Measurements from ENCODE around the gene PACS1. TPM values are rescaled to one million over a fixed set of nuclear protein-coding genes. Genes with fewer than 3 reads are reported as not detected.

The PACS1 gene
- total RNA-seq, 1 donor from 2014 or later: 41.7 TPM

DNA sequence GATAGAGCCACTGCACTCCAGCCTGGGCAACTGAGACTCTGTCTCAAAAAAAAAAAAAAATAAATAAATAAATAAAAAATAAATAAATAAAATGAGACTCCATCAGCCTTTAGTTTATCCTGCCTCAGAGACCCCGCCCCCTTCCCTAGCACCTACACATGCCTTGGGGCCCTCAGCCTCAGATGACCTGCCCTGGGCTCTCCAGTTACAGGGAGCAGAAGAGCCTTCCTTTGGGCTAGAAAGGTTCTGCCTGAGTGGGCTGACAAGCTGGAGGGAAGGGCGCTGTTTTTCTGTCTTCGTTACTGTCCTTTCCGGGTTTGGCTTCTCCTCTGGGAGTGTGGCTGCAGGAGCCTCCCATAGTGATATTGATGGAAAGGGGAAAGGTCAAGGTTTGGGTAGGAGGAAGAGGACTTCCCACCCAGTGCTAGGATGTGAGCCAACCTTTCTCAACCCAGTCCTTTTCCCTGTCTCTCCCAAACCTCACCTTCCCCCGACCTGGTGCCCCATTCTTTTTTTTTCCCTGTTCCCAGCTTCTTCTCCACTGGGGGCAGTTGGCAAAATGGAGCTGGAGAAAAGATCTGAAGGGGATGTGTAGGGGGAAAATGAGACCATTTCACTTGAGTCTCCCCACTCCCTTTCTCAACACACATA, 19.4 kb upstream of the PACS1 start:
- no peak for ATAC-seq

DNA sequence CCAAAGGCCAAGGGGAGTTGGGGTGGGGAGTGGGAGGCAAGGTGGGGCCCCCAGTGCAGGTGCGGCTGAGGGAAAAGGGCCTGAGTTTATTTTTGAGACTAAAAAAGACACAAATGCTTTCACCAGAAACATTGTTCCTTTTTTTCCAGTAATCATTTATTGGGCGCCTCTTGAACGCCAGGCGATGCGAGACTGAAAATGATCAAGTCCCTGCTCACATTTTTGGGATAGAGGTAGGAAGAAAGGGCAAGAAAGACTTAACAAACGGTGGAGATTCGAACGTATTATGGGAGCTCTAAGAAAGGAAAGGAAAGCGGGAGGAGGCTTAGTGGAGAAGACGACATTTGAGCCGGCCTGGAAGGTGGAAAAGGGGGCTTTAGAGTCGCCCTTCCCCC, 18.7 kb upstream of the PACS1 start:
- no peak for ATAC-seq

DNA sequence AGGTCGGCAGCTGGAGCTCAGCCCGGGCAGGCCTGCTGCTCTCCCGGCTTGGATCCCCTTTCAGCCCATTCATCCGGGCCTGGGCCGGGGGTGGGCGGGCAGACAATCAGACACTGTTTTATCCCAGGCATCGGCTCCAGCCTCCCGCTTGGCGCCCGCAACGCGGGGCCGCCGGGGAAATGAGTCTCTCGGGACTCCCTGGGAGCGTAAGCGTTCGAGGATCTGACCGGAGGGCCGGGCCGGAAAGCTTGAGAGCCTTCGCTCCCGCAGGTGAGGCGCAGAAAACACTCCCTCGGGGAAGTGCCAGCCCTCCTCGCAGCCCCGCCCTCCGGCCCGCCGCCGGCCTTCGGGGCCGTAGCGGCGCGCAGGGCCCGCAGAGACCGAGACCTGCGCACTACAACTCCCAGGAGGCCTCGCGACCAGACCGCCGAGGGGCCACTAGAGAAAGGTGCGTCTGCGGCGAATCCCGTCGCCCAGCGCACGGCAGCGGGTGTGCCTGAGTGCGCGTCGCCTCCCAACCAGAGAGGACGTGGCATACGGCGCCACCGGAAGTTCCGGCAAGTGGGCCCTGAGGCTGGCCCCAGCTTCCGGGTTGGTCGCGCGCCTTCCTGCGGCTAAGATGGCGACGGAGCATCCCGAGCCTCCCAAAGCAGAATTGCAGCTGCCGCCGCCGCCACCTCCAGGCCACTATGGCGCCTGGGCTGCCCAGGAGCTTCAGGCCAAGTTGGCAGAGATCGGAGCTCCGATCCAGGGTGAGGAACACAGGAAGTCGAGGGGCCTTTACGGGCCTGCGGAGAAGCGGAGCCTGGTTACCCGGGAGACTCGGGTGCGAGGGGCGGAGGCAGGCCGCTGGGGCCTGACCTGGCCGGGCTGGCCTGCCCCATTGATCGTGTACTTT, 18.1 kb upstream of the PACS1 start, which contains the start of gene SF3B2:
SF3B2 (plus strand) TSS at position 599 of the 898 bp plus-strand sequence; CDS start at position 620, 21 bp downstream.
- ATAC-seq: peak; percentile 98

DNA sequence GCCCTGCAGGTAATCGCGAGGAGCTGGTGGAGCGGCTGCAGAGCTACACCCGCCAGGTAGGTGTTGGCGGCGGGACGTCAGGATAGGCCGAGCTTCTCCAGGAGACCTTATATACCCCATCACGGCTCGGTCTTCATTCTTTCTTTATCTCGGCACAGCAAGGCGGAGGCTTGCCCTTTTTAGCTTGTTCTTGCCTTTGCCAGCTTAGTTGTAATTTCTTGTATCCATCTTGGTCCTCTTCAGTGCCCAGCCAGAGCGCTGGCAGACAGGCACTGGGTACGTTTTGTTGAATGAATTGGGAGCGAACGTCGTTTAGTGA, 17.4 kb upstream of the PACS1 start:
- no peak for ATAC-seq

DNA sequence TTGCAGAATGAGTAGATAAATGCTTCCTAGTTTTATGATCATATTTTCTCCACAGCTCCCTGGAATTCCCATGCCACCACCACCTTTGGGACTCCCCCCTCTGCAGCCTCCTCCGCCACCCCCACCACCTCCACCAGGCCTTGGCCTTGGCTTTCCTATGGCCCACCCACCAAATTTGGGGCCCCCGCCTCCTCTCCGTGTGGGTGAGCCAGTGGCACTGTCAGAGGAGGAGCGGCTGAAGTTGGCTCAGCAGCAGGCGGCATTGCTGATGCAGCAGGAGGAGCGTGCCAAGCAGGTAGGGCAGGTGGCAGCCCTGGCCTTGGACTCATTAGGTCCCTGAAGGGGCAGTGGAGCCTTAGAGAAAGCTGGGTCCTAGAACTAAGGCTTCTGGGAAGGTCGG, 15.1 kb upstream of the PACS1 start:
- ATAC-seq: no peak

DNA sequence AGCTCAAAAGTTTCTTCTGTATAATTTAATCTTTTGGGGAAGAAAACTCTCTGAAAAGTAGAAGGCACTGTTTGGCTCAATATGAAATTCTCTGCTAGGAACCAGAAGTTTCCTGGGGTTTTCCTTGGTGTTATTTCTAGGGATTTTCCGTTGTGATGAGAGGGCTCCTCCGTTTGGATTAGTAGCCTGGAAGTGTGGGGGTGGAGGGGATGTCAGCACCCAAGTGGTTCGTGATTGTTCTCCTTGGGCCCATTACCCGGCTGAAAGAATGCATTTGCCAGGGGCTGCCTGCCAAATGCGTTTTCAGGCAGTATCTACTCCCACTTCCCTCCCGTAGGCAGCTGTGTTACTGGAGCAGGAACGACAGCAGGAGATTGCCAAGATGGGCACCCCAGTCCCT, 13.6 kb upstream of the PACS1 start:
- ATAC-seq: no peak

DNA sequence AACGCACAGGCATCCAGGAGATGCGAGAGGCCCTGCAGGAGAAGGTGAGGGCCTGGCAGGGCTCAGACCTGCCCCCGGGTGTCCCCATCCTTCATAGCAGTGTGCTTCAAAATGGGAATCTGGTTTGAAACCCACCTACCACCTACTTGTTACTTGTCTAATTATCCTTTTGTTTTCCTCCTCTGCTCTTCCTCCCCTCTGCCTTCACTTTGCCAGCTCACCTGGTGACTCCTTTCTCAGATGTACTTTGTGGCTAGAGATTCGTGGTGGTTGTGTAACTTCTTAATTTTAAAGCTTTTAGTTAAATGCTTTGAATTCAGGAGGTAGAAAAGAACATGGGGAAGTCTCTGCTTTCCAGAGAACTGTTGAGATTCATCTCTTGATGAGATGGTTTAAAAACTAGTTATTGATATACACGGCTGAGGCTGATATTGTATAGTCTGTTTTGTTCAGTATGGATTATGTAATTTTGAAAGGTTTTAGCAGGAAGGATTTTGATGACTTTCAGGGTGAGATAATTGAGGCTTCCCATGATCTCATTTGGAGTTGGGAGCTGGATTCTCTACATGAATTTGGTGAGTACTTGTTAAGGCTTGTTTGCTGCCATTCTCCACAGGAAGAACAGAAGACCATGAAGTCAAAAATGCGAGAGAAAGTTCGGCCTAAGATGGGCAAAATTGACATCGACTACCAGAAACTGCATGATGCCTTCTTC, 9.9 kb upstream of the PACS1 start:
- ATAC-seq: no peak

DNA sequence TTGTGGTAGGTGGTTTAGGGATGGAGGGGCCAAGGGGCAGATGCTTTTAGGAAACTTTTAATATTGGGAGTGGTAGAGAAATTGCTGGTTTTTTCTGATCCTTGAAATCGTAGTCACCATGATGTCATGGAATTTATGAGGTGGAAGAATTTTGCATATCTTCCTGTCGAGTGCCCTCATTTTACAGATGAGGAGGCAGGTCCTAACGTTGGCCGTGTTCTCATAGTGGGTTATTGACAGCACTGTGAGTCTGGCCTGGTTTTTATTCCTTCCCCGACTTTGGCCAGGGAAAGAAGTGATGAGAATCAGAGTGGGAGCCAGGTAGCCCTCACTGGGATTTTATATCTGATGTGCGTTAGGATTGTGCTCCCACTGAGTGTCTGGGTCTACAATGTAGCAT, 8.8 kb upstream of the PACS1 start:
- ATAC-seq: no peak

DNA sequence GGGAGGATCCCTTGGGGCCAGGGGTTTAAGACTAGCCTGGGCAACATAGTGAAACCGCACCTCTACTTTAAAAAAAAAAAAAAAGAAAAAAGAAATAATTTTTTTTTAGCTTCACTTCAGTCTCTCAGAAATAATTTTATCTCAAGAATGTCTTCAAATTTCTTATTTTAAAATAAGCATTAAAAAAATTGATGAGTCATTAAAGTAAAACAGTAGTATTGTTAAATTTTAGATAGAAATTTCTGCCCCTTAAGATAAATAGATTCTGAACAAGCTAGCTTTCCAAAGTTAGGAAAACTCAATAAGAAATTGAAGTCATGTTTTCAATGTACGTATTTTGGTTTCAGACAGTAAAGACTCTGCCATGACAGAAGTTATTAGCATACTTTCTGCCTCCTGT, 7.7 kb upstream of the PACS1 start:
- no peak for ATAC-seq

DNA sequence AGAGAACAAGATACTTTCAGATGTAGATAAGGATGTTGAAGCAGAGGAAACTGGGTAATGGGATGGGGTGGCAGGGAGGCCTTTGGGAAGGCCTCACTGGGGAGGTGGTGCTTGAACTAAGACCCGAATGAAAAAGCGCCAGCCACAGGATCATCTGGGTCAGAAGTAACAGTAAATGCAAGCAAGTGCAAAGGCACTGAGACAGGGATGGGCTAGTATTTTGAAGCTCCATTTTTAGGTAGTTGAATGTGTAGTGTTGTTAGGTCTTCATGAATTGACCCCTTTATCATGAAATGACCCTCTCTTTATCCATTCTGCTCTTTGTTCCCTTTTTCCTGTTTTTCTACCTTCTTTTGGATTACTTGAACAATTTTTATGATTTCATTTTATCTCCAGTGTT, 6.2 kb upstream of the PACS1 start:
- no peak for ATAC-seq

DNA sequence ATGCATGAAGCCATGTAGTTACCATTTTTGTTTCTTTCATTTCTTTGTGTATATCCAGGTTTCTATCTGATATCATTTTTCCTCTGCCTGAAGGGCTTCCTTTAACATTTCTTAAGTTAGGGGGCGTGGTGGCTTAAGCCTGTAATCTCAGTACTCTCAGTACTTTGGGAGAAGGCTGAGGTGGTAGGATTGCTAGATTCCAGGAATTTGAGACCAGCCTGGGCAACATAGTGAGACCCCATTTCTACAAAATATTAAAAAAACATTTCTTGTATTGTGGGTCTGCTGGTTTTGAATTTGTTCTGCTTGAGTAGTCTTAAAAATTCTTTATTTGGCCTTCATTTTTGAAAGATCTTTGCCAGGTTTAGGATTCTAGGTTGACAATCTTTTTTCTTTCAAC, 5.5 kb upstream of the PACS1 start:
- no peak for ATAC-seq

DNA sequence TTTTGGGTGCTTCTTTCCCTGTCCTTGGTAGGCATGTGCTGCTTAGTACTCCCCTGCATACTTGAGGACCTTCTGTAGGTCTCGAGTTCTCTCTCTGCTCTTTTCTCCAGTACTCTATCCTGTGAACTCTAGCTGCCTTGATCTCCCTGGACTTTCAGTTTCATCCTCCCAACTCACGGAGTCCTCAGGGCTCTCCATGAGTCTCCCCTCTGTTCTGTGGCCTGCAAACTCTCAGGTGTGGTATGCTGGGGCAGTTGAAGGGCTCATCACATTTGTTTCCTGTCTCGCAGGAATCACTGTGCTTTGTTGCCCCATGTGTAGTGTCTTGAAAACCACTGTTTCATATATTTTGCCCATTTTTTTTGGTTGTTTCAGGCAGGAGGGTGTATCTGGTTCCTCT, 3.3 kb upstream of the PACS1 start:
- no peak for ATAC-seq

DNA sequence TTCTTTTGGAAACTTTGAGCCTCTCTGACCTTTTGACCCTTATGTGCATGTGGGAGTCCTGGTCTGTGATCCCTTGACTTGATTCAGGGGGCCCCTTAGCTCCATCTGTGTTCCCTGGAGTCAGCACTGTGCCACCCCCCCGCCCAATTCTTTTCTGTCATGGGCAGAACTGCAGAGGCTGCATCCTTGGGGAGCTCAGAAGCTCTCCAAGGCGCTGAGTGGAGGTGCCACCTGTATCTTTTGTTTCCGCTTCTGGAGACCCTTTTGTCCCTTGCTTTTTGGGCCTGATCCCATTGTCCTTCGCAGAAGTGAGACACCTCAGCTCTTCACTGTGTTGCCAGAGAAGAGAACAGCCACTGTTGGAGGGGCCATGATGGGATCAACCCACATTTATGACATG, 2.4 kb upstream of the PACS1 start:
- no peak for ATAC-seq

DNA sequence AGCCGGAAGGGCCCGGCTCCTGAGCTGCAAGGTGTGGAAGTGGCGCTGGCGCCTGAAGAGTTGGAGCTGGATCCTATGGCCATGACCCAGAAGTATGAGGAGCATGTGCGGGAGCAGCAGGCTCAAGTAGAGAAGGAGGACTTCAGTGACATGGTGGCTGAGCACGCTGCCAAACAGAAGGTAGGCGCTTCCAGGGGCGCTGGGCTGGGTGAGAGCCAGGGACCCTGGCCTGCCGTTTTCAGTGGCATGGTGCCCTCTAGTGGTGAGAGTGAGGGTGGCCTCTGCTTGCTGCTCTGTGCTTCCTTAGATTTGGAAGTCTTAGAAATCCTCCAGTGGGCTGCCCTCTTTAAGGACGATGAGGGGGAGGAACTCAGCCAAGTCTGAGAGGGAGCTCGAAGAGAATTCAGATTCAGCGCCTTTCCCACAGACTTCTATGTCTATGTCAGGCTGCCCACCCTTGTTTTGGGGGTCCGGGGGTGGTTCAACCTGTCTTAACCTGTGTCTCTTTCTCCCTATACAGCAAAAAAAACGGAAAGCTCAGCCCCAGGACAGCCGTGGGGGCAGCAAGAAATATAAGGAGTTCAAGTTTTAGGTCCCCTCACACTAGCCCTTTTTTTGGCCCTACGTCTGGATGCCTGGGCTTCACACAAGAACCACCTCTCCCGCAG, 1.8 kb upstream of the PACS1 start:
- peak; percentile 27 for ATAC-seq

DNA sequence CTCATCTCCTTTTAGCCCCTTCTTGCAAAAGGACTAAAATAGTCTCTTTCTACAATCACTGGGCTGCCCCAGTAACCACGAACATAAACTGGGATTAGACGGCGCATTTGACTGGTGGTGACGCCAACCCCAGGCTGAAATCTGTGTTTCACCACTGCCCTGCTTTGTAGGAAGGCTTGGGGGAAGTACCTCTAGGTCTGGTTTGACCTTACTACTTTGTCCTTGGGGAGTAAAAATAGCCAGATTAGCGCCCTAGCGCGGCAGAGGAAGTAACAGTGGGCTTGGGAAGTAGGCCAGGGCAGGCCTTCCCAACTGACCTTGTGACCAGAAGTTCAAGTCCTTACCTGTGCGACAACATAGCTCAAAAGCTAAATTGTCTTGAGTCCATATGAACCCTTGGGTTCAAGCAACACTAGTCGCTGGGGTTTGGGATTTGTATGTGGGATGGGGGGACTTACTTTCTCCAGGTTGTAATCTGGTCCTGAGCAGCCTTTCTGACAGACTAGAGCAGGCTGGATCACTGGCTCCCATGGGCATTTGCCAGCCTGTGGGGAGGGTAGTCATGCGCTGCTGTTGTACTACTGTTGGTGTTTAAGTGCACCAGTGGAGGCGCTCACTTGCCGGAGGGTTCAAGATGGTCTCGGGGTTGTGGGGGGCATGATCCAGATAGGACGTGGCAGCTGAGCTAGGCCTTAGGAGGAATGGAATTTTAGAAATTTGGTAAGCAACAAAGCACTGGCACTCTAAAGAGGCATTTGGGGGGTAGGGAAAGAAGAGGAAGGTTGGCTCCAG, 953 bp upstream of the PACS1 start:
- ATAC-seq: peak; percentile 41

DNA sequence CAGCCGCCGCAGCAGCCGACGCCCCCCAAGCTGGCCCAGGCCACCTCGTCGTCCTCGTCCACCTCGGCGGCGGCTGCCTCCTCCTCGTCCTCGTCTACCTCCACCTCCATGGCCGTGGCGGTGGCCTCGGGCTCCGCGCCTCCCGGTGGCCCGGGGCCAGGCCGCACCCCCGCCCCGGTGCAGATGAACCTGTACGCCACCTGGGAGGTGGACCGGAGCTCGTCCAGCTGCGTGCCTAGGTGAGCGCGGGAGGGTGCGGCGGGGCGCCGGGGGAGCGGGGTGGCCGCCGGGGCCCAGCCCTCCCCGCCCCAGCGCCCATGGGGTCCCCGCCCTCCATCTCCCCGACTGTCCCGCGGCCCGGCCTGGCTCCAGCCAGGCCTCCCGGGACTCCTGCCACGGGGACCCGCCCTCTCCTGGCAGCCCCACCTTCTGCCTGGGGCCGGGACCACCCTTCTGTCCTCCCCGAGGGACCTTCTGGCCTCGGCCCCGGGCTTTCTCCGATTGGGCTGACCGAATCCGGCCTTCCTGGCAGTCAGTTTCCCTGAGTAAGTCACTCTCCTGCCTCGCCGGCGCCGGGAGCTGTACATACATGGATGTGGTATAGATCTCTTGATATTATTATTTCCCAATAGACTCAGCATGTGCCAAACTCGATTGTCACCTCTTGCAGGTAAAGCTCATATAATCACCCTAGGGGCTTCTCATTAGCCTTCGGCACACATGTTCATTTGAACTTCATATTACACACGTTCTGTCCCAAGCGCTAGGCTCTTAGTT, 720 bp downstream of the PACS1 start:
- ATAC-seq: peak; percentile 43

DNA sequence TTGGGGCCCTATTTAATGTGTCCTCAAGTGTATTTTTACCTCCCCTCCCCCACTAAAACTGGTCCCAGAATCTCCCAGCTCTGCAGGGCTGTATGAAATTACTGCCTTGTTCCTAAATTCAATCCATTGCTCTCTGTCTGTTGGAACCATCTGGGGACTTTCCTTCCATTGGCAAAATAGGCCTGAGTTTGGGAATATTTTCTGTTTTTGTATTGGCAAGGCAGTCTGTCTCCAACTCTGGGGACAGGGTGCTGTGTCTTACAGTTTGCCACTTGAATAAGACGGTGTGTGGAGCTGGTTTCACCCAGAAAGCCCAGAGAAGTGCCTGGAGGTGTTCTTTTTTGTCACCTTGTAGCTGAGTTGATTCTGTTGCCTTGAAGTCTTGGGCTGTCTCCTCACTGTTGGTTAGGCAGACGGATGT, 1.3 kb downstream of the PACS1 start:
- no peak for ATAC-seq

DNA sequence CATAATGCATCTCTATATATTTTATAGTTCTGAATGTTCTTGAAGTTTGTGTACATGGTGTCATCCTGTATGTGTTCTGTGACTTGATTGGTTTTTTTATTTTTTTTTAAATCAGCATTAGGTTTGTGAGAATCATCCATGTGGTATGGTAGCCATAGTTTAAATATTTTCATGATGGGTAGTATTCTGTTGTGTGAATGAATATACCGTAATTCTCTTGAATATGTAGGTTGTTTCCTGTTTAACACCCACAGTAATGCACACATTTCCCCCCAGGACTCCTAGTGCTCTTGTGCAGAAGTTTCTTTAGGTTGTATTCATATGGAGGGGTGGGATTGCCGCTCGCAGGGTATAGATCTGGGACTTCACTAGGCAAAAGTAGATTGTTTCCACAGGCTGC, 2.0 kb downstream of the PACS1 start:
- no peak for ATAC-seq

DNA sequence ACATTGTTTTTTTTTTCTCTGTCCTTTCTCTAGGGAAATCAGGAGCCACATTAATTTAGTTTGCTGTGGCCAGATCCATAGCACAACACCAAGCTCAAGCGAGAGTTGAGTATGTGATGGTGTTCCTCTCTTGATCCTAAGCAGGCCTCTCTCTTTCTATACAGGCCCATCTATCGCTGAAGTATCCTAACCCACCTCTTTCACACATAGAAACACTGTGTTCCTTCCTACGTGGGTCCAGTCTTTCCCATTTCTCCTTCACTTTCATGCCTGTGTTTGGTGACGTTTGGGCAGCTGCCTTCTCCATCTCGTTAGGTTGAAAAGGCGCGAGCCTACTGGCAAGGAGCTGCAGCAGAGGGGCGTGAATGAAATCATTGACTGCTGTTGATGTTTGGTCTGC, 2.4 kb downstream of the PACS1 start:
- ATAC-seq: no peak

DNA sequence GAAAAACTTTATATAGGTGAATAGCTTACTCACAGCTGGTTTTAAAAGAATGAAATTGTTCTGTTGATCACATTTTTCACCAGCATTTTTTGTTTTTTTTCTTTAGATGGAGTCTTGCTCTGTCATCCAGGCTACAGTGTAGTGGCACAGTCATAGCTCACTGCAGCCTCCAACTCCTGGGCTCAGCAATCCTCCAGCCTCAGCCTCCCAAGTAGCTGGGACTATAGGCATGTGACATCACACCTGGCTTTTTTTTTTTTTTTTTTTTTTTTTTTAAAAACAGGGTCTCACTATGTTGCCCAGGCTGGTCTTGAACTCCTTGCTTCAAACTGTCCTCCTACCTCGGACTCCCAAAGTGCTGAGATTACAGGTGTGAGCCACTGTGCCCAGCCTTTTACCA, 3.6 kb downstream of the PACS1 start:
- no peak for ATAC-seq

DNA sequence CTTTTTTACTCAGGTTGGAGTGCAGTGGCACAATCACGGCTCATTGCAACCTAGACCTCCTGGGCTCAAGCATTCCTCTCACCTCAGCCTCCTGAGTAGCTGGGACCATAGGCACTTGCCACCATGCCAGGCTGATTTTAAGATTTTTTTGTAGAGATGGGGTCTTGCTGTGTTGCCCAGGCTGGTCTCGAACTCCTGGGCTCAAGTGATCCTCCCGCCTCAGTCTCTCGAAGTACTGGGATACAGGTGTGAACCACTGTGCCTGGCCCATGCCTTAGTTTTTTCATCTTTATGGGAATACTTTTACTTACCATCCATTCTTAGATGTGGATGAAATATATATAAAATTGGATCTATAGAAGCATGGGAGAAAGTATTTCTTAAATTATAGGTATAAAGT, 5.2 kb downstream of the PACS1 start:
- ATAC-seq: no peak

Measured in esophagus mucosa (tissue), 1 donor.